ENCODE results near the gene OASL.

OASL gene

GRCh38 chr12:121085506-121086353 lies 46.7 kb upstream of the OASL start:
- TF ChIP-seq SIN3A (IDR thresholded peaks at IDR 0.05; ENCODE audit: borderline replicate concordance, insufficient read depth, low read length) (no peak), TAF1 (IDR thresholded peaks at IDR 0.05; ENCODE audit: borderline replicate concordance, insufficient read depth, low read length) (no peak), POLR2AphosphoS5 (IDR thresholded peaks at IDR 0.05; ENCODE audit: low read depth, low read length) (no peak), REST (IDR thresholded peaks at IDR 0.05; ENCODE audit: insufficient read depth in 1 of 2, low read depth in 2 of 2, low read length in 2 of 2) (no peak), FOXP2 (optimal IDR thresholded peaks at IDR 0.05; ENCODE audit: borderline replicate concordance, extremely low read depth, extremely low read length, insufficient read depth) (no peak)

GRCh38 chr12:121085069-121085468 lies 46.0 kb upstream of the OASL start:
- no peak for TF ChIP-seq POLR2AphosphoS5 (IDR thresholded peaks at IDR 0.05; ENCODE audit: low read depth, low read length)
- no peak for TF ChIP-seq TAF1 (IDR thresholded peaks at IDR 0.05; ENCODE audit: borderline replicate concordance, insufficient read depth, low read length)
- no peak for TF ChIP-seq FOXP2 (optimal IDR thresholded peaks at IDR 0.05; ENCODE audit: borderline replicate concordance, extremely low read depth, extremely low read length, insufficient read depth)
- TF ChIP-seq SIN3A (IDR thresholded peaks at IDR 0.05; ENCODE audit: borderline replicate concordance, insufficient read depth, low read length) = no peak
- TF ChIP-seq REST (IDR thresholded peaks at IDR 0.05; ENCODE audit: insufficient read depth in 1 of 2, low read depth in 2 of 2, low read length in 2 of 2) = no peak

GRCh38 chr12:121084229-121084628 lies 45.2 kb upstream of the OASL start:
- TF ChIP-seq POLR2AphosphoS5 (IDR thresholded peaks at IDR 0.05; ENCODE audit: low read depth, low read length) (no peak), REST (IDR thresholded peaks at IDR 0.05; ENCODE audit: insufficient read depth in 1 of 2, low read depth in 2 of 2, low read length in 2 of 2) (no peak), TAF1 (IDR thresholded peaks at IDR 0.05; ENCODE audit: borderline replicate concordance, insufficient read depth, low read length) (no peak), FOXP2 (optimal IDR thresholded peaks at IDR 0.05; ENCODE audit: borderline replicate concordance, extremely low read depth, extremely low read length, insufficient read depth) (no peak), SIN3A (IDR thresholded peaks at IDR 0.05; ENCODE audit: borderline replicate concordance, insufficient read depth, low read length) (no peak)

GRCh38 chr12:121080909-121081308 lies 41.9 kb upstream of the OASL start:
- TF ChIP-seq TAF1 (IDR thresholded peaks at IDR 0.05; ENCODE audit: borderline replicate concordance, insufficient read depth, low read length) = no peak
- TF ChIP-seq FOXP2 (optimal IDR thresholded peaks at IDR 0.05; ENCODE audit: borderline replicate concordance, extremely low read depth, extremely low read length, insufficient read depth) = no peak
- no peak for TF ChIP-seq REST (IDR thresholded peaks at IDR 0.05; ENCODE audit: insufficient read depth in 1 of 2, low read depth in 2 of 2, low read length in 2 of 2)
- no peak for TF ChIP-seq POLR2AphosphoS5 (IDR thresholded peaks at IDR 0.05; ENCODE audit: low read depth, low read length)
- TF ChIP-seq SIN3A (IDR thresholded peaks at IDR 0.05; ENCODE audit: borderline replicate concordance, insufficient read depth, low read length) = no peak

Data from PFSK-1 (cell line).